Measurements from ENCODE around the gene MAB21L4.

Gene MAB21L4

GRCh38 chr2:240928476-240929363, 32.8 kb upstream of the MAB21L4 start:
- DNase-seq (ENCODE audit: low read depth) = no peak
- no peak overlapping the region for H3K4me3 ChIP-seq (ENCODE audit: low read length)
- TF ChIP-seq CTCF (conservative IDR thresholded peaks at IDR 0.05; ENCODE audit: low read depth, low read length) = no peak

GRCh38 chr2:240927390-240927781, 31.4 kb upstream of the MAB21L4 start:
- H3K4me3 ChIP-seq (ENCODE audit: low read length) = no peak overlapping the region
- DNase-seq (ENCODE audit: low read depth) = no peak
- no peak for TF ChIP-seq CTCF (conservative IDR thresholded peaks at IDR 0.05; ENCODE audit: low read depth, low read length)

GRCh38 chr2:240926516-240927389, 30.8 kb upstream of the MAB21L4 start:
- H3K4me3 ChIP-seq (ENCODE audit: low read length) = no peak overlapping the region
- no peak for TF ChIP-seq CTCF (conservative IDR thresholded peaks at IDR 0.05; ENCODE audit: low read depth, low read length)
- DNase-seq (ENCODE audit: low read depth) = no peak

- no peak overlapping the region for H3K4me3 ChIP-seq (ENCODE audit: low read length)
- DNase-seq (ENCODE audit: low read depth) = no peak
Observed at GRCh38 chr2:240925568-240926515, 29.9 kb upstream of the MAB21L4 start.

GRCh38 chr2:240925191-240925567, 29.2 kb upstream of the MAB21L4 start:
- TF ChIP-seq CTCF (conservative IDR thresholded peaks at IDR 0.05; ENCODE audit: low read depth, low read length) = no peak
- H3K4me3 ChIP-seq (ENCODE audit: low read length) = no peak overlapping the region
- no peak for DNase-seq (ENCODE audit: low read depth)

More at GRCh38 chr2:240925568-240926515, 29.9 kb upstream of the MAB21L4 start:
- TF ChIP-seq CTCF (conservative IDR thresholded peaks at IDR 0.05; ENCODE audit: low read depth, low read length) = no peak

- TF ChIP-seq CTCF (conservative IDR thresholded peaks at IDR 0.05; ENCODE audit: low read depth, low read length) = no peak
- H3K4me3 ChIP-seq (ENCODE audit: low read length) = no peak overlapping the region
- DNase-seq (ENCODE audit: low read depth) = no peak
Observed at GRCh38 chr2:240922982-240923537, 27.1 kb upstream of the MAB21L4 start.

All from retinal pigment epithelial cell (primary cell).